Measurements from ENCODE around the gene DUSP18. TPM values are rescaled to one million over a fixed set of nuclear protein-coding genes. Genes with fewer than 3 reads are reported as not detected.
A peak's percentile ranks its signal among the peaks of the same experiment; 100 is the strongest.
"Not testable (repeated sequence)": the region's sequence is repeated elsewhere in the genome, so short reads cannot be mapped to it uniquely, and the experiment has no call there.

The DUSP18 gene
- 1.2 and 2.7 TPM in 2 replicates for total RNA-seq (2014; rRNA removed; shearing (Covaris generic); ENCODE audit: low replicate concordance)

DNA sequence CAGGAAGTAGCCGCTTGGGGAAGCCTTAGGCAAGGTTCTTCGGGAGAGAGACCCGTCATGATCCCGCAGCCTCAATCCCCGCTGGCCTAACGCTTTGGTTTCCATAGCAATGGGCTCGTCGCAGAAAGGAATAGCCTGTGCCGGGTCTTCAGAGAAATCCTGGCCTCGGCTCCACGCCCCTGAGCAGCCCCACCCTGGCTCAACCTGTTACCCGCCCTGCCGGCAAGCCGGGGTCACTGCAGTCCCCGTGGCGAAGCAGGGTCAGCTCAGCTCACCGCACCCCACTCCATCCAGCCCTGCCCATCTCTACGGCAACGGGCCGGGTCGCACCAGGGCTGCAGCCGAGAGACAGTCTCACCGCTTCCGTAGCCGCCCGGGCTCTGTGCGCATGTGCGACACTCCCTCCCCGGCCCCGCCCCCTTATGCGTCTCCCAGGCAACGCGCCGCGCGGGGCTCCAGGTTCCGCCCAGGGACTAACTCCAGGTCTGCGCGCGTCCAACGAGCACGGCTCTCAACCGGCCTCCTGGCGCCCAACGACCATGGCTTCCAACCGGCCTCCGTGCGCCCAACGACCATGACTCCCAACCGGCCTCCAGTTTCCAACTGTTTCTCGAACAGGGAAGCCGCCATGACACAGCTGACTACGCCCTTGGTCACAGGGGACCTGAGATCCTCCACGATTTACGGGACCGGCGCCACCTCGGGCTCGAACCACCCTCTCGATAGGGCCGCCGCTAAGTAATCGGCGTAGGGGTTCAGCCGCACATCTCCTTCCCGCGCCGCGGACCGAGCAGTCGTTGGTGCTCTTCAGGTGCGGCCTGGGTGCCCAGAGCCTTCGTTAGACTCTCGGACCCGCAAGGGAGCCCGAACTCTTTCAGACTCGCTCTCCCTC is at the start of gene DUSP18:
Gene DUSP18, minus strand, starts transcription at position 382 of the 892 bp plus-strand sequence. CDS start 3,872 bp downstream, outside the sequence.
- DNase-seq: peak; percentile 89
- Histone ChIP-seq H3K36me3 (peaks cover 6% of the 10 kb centered on the region), H3K4me3 (peak within 1 kb of the TSS; percentile 74), H3K27me3 (no peaks in the 10 kb centered on the region), H3K9me3 (no peaks in the 10 kb centered on the region)

DNA sequence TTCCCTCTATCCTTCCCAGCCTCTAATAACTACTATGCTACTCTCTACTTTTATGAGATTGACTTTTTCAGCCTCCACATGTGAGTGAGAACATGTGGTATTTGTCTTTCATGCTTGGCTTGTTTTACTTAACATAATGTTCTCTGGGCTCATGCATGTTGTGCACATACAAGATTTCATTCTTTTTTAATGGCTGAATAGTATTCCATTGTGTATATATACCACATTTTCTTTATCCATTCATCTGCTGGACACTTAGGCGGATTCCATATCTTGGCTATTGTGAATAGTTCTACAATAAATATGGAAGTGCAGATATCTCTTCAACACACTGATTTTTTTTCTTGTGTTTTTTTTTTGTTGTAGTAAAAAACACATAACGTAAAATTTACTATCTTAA is 46.4 kb upstream of the DUSP18 start:
- H3K9me3 ChIP-seq: 0 out of 2 replicates have a peak, but pooled peaks cover 2% of the 10 kb centered on the region
- DNase-seq: no peak
- H3K4me3 ChIP-seq: no peak overlapping the region
- no peaks in the 10 kb centered on the region for H3K27me3 ChIP-seq
- H3K36me3 ChIP-seq: no peaks in the 10 kb centered on the region

DNA sequence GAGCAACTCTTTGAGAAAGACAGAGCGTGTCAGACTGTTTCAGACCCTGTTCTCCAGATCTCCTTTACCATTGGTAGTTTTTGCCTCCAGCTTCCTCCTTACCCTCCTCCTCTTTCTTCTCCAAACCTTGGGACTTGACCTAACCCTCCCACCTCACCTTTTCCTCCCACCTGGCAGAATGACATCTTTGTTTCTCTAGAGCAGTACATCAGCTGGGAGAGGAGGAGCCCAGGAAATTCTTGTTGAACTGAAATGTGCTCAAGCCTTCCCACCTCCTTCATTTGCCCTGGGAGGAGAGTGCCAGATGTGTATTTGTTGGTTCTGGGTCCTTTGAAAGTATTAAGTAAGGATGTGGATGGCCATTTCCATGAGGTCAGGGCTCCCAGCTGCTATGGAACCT is 44.4 kb upstream of the DUSP18 start:
- peaks cover 3% of the 10 kb centered on the region; the same call in 1 of the 2 replicates for H3K36me3 ChIP-seq
- no peak for DNase-seq
- no peak overlapping the region for H3K4me3 ChIP-seq
- H3K9me3 ChIP-seq: peaks cover 5% of the 10 kb centered on the region; the same call in 1 of the 2 replicates
- no peaks in the 10 kb centered on the region for H3K27me3 ChIP-seq

DNA sequence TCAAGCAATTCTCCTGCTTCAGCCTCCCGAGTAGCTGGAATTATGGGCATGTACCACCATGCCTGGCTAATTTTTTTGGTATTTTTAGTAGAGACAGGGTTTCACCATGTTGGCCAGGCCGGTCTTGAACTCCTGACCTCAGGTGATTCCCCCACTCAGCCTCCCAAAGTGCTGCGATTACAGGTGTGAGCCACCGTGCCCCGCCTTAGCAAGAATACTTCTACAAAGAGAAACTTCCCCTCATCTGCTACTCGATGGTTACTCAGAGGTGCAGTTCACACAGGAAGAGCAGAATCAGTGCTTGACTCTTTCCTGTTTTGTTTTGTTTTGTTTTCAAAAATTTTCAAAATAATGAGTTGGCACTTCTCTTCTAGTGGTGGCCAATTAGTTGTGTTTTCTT is 42.3 kb upstream of the DUSP18 start:
- not testable (repeated sequence) for H3K4me3 ChIP-seq, H3K36me3 ChIP-seq, DNase-seq, H3K9me3 ChIP-seq, H3K27me3 ChIP-seq

DNA sequence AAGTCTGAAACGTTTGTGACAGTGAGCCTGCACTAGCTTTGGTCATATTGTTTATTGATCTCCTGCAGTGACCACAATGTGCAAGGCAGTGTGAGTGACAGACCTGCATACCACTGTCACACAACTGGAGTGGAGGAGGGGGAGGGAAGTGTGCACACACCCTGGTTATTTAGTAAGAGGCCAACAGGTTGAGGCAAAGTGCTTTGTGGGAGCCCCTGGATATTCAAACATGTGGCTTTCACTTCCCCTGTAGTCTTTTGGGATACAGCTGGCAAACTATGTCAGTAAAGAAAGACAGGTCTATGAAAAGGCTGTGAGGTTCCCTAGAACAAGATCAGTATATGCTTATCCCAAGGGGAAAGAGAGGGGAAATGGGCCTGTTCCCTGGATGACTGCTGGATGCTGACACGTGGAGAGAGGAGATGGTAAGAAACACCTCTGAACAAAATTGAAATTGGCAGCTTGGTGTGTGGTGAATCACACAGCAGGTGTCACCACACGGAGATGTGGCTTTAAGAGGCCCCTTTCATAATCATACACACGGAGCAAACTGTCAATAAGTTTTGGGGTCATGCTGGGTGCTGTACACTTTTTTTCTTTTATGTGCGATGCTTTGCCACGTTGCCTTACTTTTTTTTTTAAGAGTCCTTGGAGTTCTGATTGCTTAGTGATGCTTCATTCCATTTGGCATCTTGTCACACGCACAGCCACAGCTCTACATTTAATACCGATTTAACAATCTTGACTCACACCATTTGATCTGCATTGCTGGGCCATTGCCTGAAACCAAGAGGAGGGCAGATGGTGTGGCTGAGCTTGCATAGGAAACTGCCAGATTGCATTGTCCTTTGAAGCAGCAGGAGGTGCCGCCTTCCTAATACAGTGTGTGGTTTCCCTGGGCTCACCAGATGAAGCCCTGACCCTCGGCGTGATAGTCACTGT is 38.3 kb upstream of the DUSP18 start:
- DNase-seq: peak; percentile 95
- no peak overlapping the region for H3K4me3 ChIP-seq
- H3K36me3 ChIP-seq: peaks cover 3% of the 10 kb centered on the region
- peaks cover 5% of the 10 kb centered on the region; the same call in 1 of the 2 replicates for H3K9me3 ChIP-seq
- H3K27me3 ChIP-seq: no peaks in the 10 kb centered on the region

DNA sequence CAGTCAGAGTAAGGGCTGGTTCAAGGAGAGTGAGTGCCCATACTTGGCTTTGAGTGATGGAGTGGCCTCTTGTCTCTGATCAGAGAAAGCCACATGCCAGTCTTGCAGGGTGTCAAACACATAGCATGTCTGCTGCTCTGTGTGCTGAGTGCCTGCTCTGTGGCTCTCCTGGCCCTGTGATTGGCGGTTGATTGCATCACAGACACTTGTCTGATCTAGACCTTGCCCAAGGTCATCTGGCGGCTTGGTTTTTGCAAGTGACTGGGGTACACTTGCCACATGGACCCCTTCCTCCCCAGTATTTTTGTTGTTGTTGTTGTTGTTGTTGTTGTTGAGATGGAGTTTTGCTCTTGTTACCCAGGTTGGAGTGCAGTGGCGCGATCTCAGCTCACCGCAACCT is 37.3 kb upstream of the DUSP18 start:
- H3K4me3 ChIP-seq: no peak overlapping the region
- peaks cover 3% of the 10 kb centered on the region for H3K36me3 ChIP-seq
- no peak for DNase-seq
- H3K27me3 ChIP-seq: no peaks in the 10 kb centered on the region
- H3K9me3 ChIP-seq: peaks cover 5% of the 10 kb centered on the region; the same call in 1 of the 2 replicates

DNA sequence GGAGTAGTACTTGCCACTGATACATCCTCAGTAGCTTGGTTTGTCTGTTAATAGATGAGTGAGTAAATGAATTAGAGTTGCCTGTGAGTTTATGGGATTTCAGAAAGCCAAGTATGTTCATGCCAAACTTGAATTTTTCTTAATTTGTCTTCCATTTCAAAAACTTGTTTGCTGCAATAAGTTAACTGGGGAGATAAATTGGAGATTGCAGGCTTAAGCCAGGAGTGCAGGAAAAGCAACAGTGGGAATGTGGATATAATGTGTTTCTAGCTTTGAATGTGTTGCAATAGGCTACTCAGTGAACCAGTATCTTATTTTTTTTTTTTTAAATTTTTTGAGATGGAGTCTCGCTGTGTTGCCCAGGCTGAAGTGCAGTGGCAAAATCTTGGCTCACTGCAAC is 35.2 kb upstream of the DUSP18 start:
- no peaks in the 10 kb centered on the region for H3K9me3 ChIP-seq

DNA sequence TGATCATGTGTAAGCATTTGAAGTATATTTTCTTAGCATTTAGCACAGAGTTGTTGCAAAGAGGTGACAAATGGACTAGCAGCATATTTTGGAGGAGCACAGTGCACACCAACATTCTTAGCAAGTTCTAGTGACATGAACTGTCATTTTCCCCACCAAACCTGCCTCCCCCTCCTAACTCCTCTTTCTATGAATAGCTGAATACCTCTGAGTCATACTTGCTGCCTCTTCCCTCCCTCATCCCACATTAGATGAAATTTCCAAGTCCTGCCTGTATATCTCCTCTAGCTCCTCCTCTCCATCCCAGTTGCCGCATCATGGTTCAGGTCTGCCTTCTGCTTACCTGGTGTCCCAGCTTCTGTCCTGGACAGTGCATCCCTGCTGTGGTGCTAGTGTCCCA is 34.2 kb upstream of the DUSP18 start:
- peaks cover 7% of the 10 kb centered on the region for H3K36me3 ChIP-seq
- no peaks in the 10 kb centered on the region for H3K9me3 ChIP-seq
- no peak for DNase-seq
- H3K27me3 ChIP-seq: no peaks in the 10 kb centered on the region
- no peak overlapping the region for H3K4me3 ChIP-seq

More for the DNA sequence above, 35.2 kb upstream of the DUSP18 start:
- DNase-seq: no peak
- peaks cover 1% of the 10 kb centered on the region for H3K36me3 ChIP-seq
- no peak overlapping the region for H3K4me3 ChIP-seq
- H3K27me3 ChIP-seq: no peaks in the 10 kb centered on the region

DNA sequence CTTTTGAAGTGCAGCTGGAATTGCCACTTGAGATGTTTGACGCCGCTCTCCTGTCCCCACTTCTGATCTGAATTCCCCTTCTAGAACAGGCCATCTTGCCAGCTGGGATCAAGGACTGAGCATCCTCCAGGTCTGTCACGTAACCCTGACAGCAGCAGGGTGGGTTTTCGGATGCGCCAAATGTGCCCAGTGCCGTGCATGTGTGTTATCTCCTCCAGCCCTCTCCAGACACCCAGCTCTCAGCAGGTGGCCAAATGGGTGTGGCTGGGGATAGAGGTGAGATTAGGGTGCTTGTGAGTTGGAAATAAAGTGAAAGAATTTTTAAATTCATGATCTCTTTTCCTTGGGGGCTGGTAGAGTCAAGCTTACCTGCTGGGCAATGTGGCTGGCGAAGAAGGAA is 30.3 kb upstream of the DUSP18 start:
- peaks cover 13% of the 10 kb centered on the region for H3K36me3 ChIP-seq
- H3K9me3 ChIP-seq: no peaks in the 10 kb centered on the region
- DNase-seq: no peak

DNA sequence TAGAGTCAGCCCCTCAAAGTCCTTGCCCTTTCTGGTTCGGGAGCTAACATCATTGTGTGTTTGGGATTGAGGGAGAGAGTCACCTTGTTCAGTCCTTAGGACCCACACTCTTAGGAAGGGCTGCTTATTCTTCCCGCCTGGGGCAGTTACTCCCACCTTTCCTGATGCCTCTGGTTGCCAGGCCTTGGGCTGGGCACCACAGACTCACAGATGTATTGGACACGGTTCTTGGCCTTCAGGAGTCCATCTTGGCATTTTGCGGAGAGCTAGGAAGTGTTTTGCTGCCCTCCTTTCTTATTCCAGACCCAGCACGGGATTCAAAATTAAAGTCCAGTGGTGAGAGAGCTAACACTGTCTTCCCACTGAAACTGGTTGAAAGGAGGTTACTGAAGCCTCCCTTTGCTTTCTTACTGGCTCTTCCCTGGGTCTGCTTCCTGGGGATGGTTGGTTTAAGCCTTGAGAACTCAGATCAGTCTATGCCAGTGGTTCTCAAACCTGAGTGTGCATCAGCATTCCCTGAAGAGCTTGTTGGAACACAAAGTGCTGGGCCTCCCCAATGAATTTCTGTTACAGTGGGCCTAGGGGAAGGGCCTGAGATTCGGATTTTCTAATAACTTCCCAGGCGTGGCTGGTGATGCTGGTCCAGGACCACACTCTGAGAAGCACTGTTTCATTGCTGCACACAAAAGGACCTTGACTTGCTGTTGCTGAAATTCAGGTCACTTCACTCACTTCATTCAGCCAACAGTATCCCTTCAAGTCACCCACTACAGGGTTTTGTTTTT is 28.4 kb upstream of the DUSP18 start:
- Histone ChIP-seq H3K4me3 (peak overlapping the region; percentile 69), H3K9me3 (no peaks in the 10 kb centered on the region), H3K36me3 (peaks cover 13% of the 10 kb centered on the region), H3K27me3 (no peaks in the 10 kb centered on the region)
- DNase-seq: no peak

More for the DNA sequence above, 30.3 kb upstream of the DUSP18 start:
- no peaks in the 10 kb centered on the region for H3K27me3 ChIP-seq
- no peak overlapping the region for H3K4me3 ChIP-seq

DNA sequence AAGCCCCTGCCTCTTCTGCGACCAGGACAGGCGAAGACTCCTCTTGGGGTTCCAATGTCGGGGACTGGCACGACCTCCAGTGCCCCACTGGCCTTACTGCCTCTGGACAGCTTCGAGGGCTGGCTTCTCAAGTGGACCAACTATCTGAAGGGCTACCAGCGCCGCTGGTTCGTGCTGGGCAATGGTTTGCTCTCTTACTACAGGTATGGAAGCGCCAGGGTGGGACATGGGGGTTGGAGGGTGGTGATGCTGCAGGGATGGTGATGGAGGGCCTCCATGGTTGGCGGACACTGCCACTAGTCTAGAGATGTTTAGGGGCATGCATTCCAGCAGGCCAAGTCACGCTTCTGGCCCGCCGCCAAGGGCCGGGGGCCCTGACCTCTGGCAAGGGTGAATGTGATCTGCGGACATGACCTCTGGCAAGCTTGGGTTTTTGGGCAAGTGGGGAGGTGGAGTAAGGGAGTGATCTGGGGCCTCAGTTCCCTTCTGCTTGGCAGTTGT is 27.7 kb upstream of the DUSP18 start:
- no peak for DNase-seq
- no peaks in the 10 kb centered on the region for H3K27me3 ChIP-seq
- H3K4me3 ChIP-seq: peak overlapping the region; percentile 69
- no peaks in the 10 kb centered on the region for H3K9me3 ChIP-seq
- H3K36me3 ChIP-seq: peaks cover 13% of the 10 kb centered on the region

DNA sequence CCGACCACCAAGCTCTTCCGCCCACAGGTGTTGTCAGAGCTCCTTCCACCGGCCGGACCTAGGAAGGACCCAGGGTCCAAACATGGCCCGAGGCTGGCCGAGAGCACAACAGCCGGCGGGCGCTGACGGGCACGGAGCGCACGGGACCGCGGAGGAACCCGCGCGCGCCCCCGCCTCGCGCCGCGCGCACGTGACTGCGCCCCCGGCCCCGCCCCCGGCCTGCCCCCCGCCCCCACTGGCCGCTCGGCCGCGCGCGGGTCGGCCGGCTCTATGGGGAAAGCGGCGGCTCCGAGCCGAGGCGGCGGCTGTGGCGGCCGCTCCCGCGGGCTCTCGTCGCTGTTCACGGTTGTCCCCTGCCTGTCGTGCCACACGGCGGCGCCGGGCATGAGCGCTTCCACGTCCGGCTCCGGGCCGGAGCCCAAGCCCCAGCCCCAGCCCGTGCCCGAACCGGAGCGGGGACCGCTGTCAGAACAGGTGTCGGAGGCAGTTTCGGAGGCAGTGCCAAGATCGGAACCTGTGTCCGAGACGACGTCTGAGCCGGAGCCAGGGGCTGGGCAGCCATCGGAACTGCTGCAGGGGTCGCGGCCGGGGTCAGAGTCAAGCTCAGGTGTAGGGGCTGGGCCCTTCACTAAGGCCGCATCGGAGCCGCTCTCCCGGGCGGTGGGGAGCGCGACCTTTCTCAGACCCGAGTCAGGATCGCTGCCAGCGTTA is 27.1 kb upstream of the DUSP18 start, which contains the start of gene OSBP2:
Gene OSBP2, plus strand, starts transcription at position 235 of the 711 bp plus-strand sequence. Its CDS starts 36 bp downstream, at position 271.
- peak; percentile 27 for DNase-seq

DNA sequence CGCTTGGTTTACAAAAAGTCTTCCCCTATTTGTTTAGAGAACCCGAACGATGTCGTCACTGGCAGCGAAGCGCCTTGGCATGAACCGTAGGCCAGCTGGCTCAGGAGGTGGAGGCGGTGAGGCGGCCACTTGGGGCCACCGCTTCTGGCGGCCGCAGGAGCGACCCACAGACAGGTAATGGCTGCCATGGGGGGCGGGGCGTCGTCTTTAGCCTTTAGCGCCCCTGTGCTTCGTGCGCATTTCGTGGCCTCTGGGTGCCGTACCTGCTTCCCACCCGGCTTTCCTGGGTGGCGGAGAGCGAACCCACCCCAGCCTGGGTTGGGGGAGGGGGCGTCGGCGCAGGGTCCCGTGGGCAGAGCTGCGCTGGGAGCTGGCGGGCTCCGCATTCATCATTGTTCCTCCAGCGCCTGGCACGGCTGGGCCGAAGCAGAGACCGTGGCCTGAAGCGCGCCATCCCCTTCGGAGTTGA is 26.5 kb upstream of the DUSP18 start:
- H3K36me3 ChIP-seq: peaks cover 13% of the 10 kb centered on the region

More for the DNA sequence above, 27.1 kb upstream of the DUSP18 start, which contains the start of gene OSBP2:
- Histone ChIP-seq H3K4me3 (peak within 1 kb of the TSS; percentile 69), H3K27me3 (no peaks in the 10 kb centered on the region), H3K9me3 (no peaks in the 10 kb centered on the region), H3K36me3 (peaks cover 13% of the 10 kb centered on the region)

DNA sequence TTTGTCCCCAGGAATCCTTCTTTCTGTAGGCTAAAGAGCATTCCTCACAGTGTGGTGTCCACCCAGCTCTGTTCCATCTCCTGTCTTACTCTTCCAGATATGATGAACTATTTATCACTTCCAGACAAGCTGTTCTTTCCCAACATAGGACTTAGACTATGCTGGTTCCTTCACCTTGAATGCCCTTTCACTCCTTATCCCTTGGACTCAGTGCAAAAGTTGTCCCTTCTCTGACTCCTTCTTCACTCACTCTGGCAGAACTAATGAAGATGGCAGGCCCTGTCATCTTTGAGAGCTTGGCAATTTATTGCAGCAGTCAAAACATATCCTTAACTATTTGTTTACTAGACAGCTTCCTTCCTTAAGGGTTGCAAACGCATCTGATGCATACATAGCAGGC is 23.5 kb upstream of the DUSP18 start:
- DNase-seq: no peak
- no peaks in the 10 kb centered on the region for H3K9me3 ChIP-seq
- H3K36me3 ChIP-seq: peaks cover 4% of the 10 kb centered on the region; the same call in 1 of the 2 replicates
- H3K4me3 ChIP-seq: no peak overlapping the region
- H3K27me3 ChIP-seq: no peaks in the 10 kb centered on the region

More for the DNA sequence above, 26.5 kb upstream of the DUSP18 start:
- peak; percentile 72 for DNase-seq
- Histone ChIP-seq H3K9me3 (no peaks in the 10 kb centered on the region), H3K27me3 (no peaks in the 10 kb centered on the region), H3K4me3 (peak overlapping the region; percentile 54)

DNA sequence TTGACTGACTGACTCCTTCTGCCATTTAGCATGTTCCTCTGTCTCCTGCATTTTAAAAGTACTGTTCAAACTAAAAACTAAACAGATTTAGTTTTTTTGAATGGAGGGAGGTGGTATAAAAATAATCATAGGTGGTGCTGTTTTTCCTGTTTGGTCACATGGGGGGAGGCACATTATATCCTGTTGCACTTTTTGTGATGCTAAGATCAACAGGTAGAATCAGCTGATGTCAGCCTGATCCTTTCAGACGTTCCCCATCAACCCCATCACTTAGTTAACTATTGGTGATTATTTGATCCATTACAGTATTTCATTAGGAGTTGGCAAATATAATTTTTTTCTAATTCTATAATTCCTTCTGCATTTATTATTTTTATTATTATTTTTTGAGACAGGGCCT is 21.9 kb upstream of the DUSP18 start:
- Histone ChIP-seq H3K4me3 (no peak overlapping the region), H3K27me3 (no peaks in the 10 kb centered on the region), H3K36me3 (no peaks in the 10 kb centered on the region), H3K9me3 (no peaks in the 10 kb centered on the region)
- DNase-seq: no peak

Data from MG63 (cell line).